Right atrium auricular region (tissue), 2 donors: ENCODE measurements around the gene ENTPD6. TPM values are rescaled to one million over a fixed set of nuclear protein-coding genes. Genes with fewer than 3 reads are reported as not detected.
"Not testable (repeated sequence)": the region's sequence is repeated elsewhere in the genome, so short reads cannot be mapped to it uniquely, and the experiment has no call there.

Source experiments
- DNase-seq: peaks from one replicate; pipeline ENCODE4 v3.0.0-alpha.2; 2019; ENCODE audit warnings: low spot score
- H3K27ac ChIP-seq, 2 donors: fragments of 200-600 bp; sonication (generic); 1 replicate in 1 of 2; 2 replicates in 1 of 2; pipeline ENCODE4 v1.5.1; 2016 to 2019
- H3K27me3 ChIP-seq, 2 donors: fragments of 200-600 bp; sonication (generic); one replicate each; pipeline versions ENCODE4 v1.5.1 to v1.6.0; 2017 to 2019
- H3K36me3 ChIP-seq: fragments of 200-600 bp; sonication (generic); one replicate; pipeline ENCODE4 v1.5.1; 2016
- H3K4me1 ChIP-seq, 2 donors: fragments of 200-600 bp; sonication (generic); one replicate each; pipeline versions ENCODE4 v1.5.1 to v1.6.0; 2017 to 2019
- H3K4me3 ChIP-seq, 2 donors: fragments of 200-600 bp; sonication (generic); 1 replicate in 1 of 2; 2 replicates in 1 of 2; pipeline ENCODE4 v1.5.1; 2017 to 2019; ENCODE audit warnings: mild to moderate bottlenecking in 1 of 2, moderate library complexity in 1 of 2
- H3K9me3 ChIP-seq, 2 donors: fragments of 200-600 bp; sonication (generic); one replicate each; pipeline ENCODE4 v1.5.1; 2019
- total RNA-seq, 2 donors: library from RNA; depleted of rRNA; stranded (reverse); fragments of >200 nt; gene quantifications; one replicate each; pipeline ENCODE4 v1.1.0, GENCODE V29; 2016
- TF ChIP-seq, protein P1 (sequence below), 2 donors: fragments of 200-600 bp; sonication (generic); IDR thresholded peaks; one replicate each; pipeline ENCODE4 v1.5.1; 2019; ENCODE audit warnings: antibody characterized with exemption in 2 of 2

The ENTPD6 gene
- total RNA-seq, 2 donors from 2014 or later: 75.9 to 116 TPM

- Histone ChIP-seq H3K27me3 (peaks cover 0 to 4% of the 10 kb centered on the region in 2 donors), H3K9me3 (no peaks in the 10 kb centered on the region), H3K27ac (no peak overlapping the region), H3K4me3 (no peak overlapping the region), H3K36me3 (no peaks in the 10 kb centered on the region), H3K4me1 (peaks cover 0 to 12% of the 10 kb centered on the region in 2 donors)
- TF ChIP-seq, protein P1, sequence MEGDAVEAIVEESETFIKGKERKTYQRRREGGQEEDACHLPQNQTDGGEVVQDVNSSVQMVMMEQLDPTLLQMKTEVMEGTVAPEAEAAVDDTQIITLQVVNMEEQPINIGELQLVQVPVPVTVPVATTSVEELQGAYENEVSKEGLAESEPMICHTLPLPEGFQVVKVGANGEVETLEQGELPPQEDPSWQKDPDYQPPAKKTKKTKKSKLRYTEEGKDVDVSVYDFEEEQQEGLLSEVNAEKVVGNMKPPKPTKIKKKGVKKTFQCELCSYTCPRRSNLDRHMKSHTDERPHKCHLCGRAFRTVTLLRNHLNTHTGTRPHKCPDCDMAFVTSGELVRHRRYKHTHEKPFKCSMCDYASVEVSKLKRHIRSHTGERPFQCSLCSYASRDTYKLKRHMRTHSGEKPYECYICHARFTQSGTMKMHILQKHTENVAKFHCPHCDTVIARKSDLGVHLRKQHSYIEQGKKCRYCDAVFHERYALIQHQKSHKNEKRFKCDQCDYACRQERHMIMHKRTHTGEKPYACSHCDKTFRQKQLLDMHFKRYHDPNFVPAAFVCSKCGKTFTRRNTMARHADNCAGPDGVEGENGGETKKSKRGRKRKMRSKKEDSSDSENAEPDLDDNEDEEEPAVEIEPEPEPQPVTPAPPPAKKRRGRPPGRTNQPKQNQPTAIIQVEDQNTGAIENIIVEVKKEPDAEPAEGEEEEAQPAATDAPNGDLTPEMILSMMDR (IDR thresholded peaks at IDR 0.05): no peak
- DNase-seq: no peak
Measured at GRCh38 chr20:25150016-25150415, 45.5 kb upstream of the ENTPD6 start.

DNA sequence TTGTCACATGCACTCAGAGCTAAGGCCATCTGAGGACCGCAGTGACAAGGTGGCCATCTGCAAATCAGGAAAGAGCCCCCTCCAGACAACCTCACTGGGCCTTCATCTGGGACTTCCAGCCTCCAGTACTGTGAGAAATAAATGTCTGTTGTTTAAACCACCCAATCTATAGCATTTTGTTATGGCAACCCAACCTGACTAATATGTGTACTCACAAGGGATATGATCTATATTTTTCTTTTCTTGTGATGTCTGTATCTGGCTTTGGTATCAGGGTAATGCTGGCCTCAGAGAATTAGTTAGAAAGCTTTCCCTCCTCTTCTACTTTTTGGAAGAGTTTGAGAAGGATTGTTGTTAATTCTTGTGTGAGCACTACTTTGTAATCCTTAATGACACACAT is 37.5 kb upstream of the ENTPD6 start:
- H3K36me3 ChIP-seq: no peaks in the 10 kb centered on the region
- H3K27ac ChIP-seq: no peak overlapping the region
- H3K4me1 ChIP-seq: no peaks in the 10 kb centered on the region
- no peaks in the 10 kb centered on the region for H3K9me3 ChIP-seq
- no peak overlapping the region for H3K4me3 ChIP-seq
- TF ChIP-seq, protein P1 (IDR thresholded peaks at IDR 0.05): no peak
- DNase-seq: no peak
- no peaks in the 10 kb centered on the region for H3K27me3 ChIP-seq

- Histone ChIP-seq H3K36me3 (no peaks in the 10 kb centered on the region), H3K27me3 (no peaks in the 10 kb centered on the region), H3K4me1 (no peaks in the 10 kb centered on the region), H3K4me3 (no peak overlapping the region), H3K9me3 (no peaks in the 10 kb centered on the region), H3K27ac (no peak overlapping the region)
- no peak for DNase-seq
- TF ChIP-seq, protein P1 (IDR thresholded peaks at IDR 0.05): no peak
Measured at GRCh38 chr20:25160467-25160866, 35.0 kb upstream of the ENTPD6 start.

DNA sequence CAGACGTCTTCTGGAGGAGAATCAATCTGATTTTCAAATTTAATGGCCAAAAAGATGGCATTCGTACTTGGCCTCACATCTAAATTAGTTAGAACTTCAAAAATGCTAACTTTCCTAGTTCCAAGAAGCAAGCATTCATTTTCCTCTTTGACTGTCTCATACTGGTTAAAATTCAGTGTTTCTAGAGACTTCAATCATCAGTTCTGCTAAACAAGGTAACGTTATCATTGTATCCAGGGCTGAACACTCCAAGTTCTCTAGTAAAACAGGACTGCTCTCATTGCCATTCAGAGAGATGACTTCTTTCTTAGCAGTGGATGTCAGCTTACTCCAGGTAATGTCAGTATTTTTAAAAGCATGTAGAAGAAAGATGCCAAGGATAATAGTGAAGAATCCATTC is 34.6 kb upstream of the ENTPD6 start:
- DNase-seq: no peak
- Histone ChIP-seq H3K27ac (no peak overlapping the region), H3K4me3 (no peak overlapping the region), H3K4me1 (no peaks in the 10 kb centered on the region), H3K9me3 (no peaks in the 10 kb centered on the region), H3K27me3 (no peaks in the 10 kb centered on the region), H3K36me3 (no peaks in the 10 kb centered on the region)
- TF ChIP-seq, protein P1 (IDR thresholded peaks at IDR 0.05): no peak

DNA sequence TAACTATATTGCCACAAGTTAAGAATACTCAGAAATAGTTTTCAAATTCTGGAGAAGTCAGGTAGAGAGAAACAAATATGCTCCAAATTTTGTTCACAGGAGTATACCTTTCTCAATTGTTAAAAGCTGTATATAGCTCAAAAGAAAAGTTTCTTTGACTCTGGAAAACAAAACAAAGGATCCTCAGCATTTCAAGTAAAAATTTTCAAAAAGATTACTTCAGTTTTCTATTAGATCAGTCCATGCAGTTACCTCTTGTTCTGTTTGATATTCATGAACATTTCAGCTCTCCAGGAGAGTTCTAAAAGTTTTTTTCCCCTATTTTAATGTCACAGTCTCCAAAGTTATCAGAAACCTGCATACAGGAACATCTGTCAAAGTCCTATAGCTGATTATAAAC is 30.4 kb upstream of the ENTPD6 start:
- DNase-seq: no peak
- Histone ChIP-seq H3K36me3 (no peaks in the 10 kb centered on the region), H3K9me3 (no peaks in the 10 kb centered on the region), H3K4me1 (no peaks in the 10 kb centered on the region), H3K4me3 (no peak overlapping the region), H3K27me3 (no peaks in the 10 kb centered on the region), H3K27ac (no peak overlapping the region)
- TF ChIP-seq, protein P1 (IDR thresholded peaks at IDR 0.05): no peak

DNA sequence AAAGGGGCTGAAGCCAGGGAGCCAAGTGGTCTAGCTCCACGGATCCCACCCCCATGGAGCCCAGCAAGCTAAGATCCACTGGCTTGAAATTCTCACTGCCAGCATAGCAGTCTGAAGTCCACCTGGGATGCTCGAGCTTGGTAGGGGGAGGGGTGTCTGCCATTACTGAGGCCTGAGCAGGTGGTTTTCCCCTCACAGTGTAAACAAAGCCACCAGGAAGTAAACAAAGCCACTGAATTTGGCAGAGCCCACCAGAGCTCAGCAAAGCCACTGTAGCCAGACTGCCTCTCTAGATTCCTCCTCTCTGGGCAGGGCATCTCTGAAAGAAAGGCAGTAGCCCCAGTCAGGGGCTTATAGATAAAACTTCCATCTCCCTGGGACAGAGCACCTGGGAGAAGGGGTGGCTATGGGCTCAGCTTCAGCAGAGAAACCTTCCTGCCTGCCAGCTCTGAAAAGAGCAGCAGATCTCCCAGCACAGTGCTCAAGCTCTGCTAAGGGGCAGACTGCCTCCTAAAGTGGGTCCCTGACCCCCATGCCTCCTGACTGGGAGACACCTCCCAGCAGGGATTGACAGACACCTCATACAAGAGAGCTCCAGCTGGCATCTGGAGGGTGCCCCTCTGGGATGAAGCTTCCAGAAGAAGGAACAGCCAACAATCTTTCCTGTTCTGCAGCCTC is 29.3 kb upstream of the ENTPD6 start:
- H3K36me3 ChIP-seq, H3K4me1 ChIP-seq, H3K4me3 ChIP-seq, H3K27ac ChIP-seq, H3K27me3 ChIP-seq, DNase-seq, H3K9me3 ChIP-seq: not testable (repeated sequence)
